NCI-H510A treated with DMSO at 0.1 percent for 48 hours (cell line): ENCODE results near the gene RDH14.

Source experiments
- DNase-seq: peaks from one replicate; lab custom pipeline; 2025; lab: John Stamatoyannopoulos, UW

Gene RDH14

DNA sequence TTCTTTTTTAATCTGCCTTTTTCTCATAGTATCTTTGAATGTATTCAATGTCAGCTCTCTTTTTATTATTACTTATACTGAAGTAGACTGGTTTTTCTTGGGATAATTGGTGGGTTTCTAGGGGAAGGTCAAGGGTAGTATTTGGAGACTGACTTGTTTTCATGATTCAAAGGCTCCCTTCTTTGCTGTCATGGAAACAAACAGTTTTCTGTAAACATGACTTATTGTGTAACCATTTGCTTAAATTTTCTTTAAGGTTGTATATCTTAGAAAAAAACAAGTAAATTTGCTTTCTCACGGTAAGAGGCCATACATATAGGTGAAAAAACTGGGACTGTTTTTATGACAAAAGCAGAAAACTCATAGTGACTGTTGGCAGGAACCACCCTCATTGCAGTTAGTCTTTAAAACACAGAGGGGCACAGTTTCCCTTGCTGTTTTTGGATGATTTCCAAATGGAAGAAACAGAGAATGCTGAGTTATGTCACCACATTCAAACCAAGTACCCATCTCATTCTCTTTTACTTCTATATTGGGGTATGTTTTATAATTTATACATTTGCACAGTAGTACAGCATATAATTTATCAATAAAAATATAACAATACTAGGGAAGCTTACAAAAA lies 5.8 kb upstream of the RDH14 start:
- no peak for DNase-seq

DNA sequence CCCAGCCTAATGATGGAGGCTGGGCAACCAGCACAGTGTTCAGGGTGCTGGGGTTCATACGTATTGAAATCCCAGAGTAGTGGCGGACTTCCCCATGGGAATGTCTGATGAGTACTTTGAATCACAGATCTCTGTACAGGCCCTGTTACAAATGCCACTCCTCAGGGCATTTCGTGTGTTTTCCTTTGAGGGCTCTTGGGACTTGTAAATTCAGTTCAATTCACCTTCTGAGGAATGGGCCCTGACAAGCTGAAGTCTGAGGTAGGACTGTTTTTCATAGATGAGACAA lies 288 bp upstream of the RDH14 start:
- no peak for DNase-seq

DNA sequence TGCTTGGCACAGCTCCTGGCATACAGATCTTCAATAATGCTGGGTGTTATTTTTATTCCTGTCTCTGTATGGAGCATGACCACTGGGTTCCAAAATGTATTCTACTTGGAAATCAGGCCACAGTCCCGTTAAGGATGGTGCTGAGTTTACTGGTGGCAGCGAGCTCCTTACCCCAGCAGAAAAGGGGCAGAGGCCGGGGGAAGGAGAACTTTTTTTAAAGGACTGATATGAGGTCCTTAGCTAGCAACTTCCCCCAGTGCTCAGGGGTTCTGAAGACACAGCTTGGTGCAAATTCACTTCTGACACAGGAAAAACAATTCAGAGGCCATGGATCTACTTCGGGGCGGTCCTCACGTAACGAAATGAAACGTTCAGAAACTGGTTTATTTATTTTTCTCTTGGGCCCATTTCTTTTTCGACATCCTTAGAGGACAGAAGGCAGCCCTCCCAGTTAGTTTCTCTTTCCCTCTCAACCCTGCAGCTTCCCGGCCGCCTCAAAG lies 872 bp downstream of the RDH14 start:
- DNase-seq = no peak

GRCh38 chr2:18558458-18558857 lies 2.0 kb downstream of the RDH14 start:
- peak; percentile 39 for DNase-seq

DNA sequence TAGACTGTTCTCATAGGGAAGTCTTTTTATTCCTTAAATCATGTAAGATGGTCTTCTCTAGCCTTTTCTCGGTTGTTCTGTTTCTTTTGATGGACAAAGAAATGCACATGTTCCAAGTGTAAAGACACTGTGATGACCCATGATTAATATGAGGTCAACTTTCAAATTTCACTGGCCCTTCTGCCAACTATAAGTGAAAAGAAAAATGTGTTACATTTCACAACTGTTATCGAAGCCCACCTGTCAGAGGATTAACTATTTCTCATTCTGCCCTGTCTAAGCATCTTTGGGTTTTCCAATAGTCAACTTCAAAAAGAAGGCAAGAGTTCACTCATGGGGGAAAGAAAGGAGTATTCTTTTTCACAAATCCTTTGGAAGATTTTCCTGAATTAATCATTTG lies 3.3 kb downstream of the RDH14 start:
- DNase-seq = no peak

GRCh38 chr2:18552351-18553077 lies 7.9 kb downstream of the RDH14 start:
- no peak for DNase-seq

DNA sequence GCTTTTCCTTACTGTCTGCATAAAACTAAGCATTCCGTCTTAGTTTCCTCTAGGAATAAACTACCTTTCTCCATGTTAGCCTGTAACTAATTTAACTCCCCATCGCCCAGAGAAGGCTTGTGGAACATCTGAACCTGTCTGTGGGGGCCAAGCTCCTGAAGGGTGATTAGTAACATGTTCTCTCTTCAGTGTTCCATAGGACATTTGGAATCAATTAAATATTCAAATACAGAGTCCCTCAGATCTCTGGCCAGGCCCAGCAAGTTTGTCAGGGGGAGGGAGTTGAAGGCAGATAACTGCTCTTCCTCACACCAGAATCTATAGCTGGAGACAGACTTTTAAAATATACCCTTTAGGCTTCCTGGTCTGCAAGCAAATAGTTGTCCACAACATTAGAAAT lies 8.8 kb downstream of the RDH14 start:
- no peak for DNase-seq

DNA sequence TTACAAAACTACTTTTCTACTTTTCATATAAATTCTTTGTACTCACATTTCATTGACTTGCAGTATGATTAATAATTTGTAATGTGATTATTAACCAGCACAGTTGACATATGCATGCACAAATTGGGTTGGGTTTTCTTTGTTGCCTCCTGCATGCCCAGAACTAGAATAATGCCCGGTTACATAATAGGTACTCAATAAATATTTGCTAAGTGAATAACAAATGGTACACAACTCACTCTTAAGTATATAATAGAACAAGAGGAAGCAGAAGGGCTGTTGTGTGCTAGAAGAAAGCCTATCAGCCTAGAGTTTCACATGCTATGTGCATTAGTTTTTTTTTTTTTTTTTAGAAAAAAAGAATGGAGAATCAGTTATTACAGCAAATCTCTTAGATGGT lies 9.3 kb downstream of the RDH14 start:
- peak; percentile 58 for DNase-seq

DNA sequence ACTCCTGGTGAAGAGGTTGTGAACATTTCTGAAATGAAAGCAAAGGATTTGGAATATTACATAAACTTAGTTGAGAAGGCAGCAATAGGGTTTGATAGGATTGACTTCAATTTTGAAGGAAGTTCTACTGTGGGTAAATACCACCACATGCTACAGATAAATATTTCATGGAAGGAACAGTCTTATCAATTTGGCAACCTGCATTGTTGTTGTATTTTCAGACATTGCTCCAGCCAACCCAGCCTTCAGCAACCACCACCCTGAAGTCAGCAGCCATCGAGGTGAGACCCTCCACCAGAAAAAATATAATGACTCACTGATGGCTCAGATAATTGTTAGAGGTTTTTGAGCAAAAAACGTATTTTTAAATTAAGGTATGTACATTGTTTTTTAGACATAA lies 10.0 kb downstream of the RDH14 start:
- DNase-seq = no peak

GRCh38 chr2:18549083-18549482 lies 11.4 kb downstream of the RDH14 start:
- DNase-seq = no peak

GRCh38 chr2:18548621-18549020 lies 11.8 kb downstream of the RDH14 start:
- no peak for DNase-seq

DNA sequence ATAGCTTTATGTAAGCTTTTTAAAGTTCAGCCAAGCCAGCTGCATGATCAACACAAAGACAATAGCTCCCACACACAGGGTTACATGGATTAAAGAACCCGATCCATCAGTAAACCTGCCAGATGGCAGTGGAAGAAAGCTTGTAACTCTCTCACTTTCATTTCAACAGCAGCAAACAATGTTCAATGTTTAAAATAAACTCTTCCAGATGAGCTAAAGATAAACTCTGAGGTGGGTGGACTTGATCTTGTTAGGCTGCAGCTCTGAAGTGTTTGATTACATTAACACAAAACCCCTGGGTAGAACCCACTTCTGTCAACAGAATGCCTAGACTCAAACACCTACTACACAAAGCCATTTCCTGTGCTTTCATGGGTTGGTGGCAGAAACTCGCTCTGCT lies 13.9 kb downstream of the RDH14 start:
- DNase-seq = peak; percentile 98

DNA sequence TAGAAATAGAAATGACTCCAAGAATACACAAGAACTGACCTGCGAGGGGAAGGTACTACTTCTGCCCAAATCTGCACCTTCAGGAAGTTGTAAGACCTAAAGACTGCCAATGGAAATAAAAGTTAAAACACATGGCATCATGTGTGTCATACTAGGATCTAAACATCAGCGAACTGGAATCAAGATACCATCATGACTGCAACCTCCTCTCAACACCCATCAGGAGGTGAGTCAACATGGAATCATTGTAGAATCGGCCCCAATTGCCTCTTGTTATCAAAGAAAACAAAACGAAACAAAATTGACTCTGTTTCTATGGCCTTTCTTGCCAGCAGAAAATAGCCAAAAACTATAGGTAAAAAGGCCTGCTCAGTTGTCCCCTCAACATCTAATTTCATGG lies 15.1 kb downstream of the RDH14 start:
- peak; percentile 53 for DNase-seq

DNA sequence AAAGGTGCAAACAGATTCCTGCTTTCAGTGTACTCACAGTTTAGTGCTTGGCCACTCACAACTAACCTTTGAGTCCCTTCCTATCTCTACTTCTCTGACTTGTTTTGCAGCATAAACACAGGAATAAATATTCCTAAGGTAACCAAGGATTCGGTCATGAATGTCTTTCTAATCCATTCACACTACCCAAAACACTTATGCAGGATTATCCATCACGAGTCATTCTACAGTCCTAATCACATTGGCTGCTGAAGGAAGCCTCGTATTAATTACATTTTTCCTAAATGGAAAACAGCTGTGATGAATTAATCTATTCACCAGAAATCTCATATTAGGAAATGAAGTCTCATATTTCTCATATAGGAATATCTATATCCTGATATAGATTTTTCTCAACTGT lies 16.3 kb downstream of the RDH14 start:
- peak; percentile 54 for DNase-seq

- DNase-seq = no peak
Measured at GRCh38 chr2:18540872-18541271, 19.6 kb downstream of the RDH14 start.

DNA sequence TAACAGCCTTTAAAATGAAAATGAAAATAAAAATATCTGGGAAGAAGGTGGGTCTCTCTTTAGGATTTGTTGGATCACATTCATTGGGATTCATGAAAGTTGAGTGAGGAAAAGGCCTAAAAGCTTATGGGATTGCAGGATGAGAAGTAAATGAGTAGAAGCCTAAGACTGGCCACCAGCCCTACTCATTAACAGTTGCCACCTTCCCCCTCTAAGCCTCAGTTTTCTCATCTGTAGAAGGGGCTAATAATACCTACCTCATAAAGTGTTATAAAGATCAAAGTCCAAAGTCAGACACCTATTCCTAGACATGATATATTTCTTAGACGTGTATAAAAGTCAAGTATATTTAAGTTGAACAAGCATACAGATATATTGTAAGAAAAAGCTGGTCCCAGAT lies 23.8 kb downstream of the RDH14 start:
- no peak for DNase-seq

GRCh38 chr2:18536100-18536499 lies 24.4 kb downstream of the RDH14 start:
- DNase-seq = peak; percentile 63

GRCh38 chr2:18531194-18531593 lies 29.3 kb downstream of the RDH14 start:
- DNase-seq = no peak

- DNase-seq = no peak
Measured at GRCh38 chr2:18527822-18528221, 32.6 kb downstream of the RDH14 start.

- DNase-seq = no peak
Measured at GRCh38 chr2:18527326-18527725, 33.1 kb downstream of the RDH14 start.

- DNase-seq = no peak
Measured at GRCh38 chr2:18526429-18526828, 34.0 kb downstream of the RDH14 start.

GRCh38 chr2:18525852-18526251 lies 34.6 kb downstream of the RDH14 start:
- DNase-seq = no peak

- no peak for DNase-seq
Measured at GRCh38 chr2:18525236-18525635, 35.2 kb downstream of the RDH14 start.
